Activated CD4-positive, alpha-beta T cell treated with anti-CD3 and anti-CD28 coated beads, Interleukin-2, amount 50 U/mL, for 48 hours (primary cell): Measurements from ENCODE around the gene LARP4B.

ENCODE experiments used
- DNase-seq, 2 experiments: peaks; one replicate each; pipeline ENCODE4 v3.0.0-alpha.2; 2020

Gene LARP4B

GRCh38 chr10:804787-805619 lies 126.5 kb downstream of the LARP4B start:
- DNase-seq = no peak

- no peak for DNase-seq
These were observed 127.2 kb downstream of the LARP4B start for GRCh38 chr10:804191-804781.

GRCh38 chr10:803041-803741 lies 128.3 kb downstream of the LARP4B start:
- no peak for DNase-seq

- DNase-seq = no peak
These were observed 129.0 kb downstream of the LARP4B start for GRCh38 chr10:802506-802905.

- no peak for DNase-seq
These were observed 134.3 kb downstream of the LARP4B start for GRCh38 chr10:797179-797578.

- DNase-seq = no peak
These were observed 135.3 kb downstream of the LARP4B start for GRCh38 chr10:796233-796632.

GRCh38 chr10:794382-794956 lies 137.0 kb downstream of the LARP4B start:
- no peak for DNase-seq

GRCh38 chr10:792792-793100 lies 138.8 kb downstream of the LARP4B start:
- DNase-seq = no peak

- DNase-seq = no peak
These were observed 139.3 kb downstream of the LARP4B start for GRCh38 chr10:792083-792791.

- DNase-seq = no peak
These were observed 139.9 kb downstream of the LARP4B start for GRCh38 chr10:791639-792038.

- no peak for DNase-seq
These were observed 140.5 kb downstream of the LARP4B start for GRCh38 chr10:790821-791551.

- DNase-seq = no peak
These were observed 141.4 kb downstream of the LARP4B start for GRCh38 chr10:789831-790701.

- DNase-seq = peak; percentile 36 to 46
These were observed 142.4 kb downstream of the LARP4B start for GRCh38 chr10:788796-789748.

GRCh38 chr10:787933-788651 lies 143.4 kb downstream of the LARP4B start:
- no peak for DNase-seq

- DNase-seq = no peak
These were observed 144.7 kb downstream of the LARP4B start for GRCh38 chr10:786633-787474.

- no peak for DNase-seq
These were observed 145.7 kb downstream of the LARP4B start for GRCh38 chr10:785861-786214.

GRCh38 chr10:785089-785860 lies 146.2 kb downstream of the LARP4B start:
- DNase-seq = no peak
